K562 (cell line): Measurements from ENCODE around the gene KCNK7. TPM values are rescaled to one million over a fixed set of nuclear protein-coding genes. Genes with fewer than 3 reads are reported as not detected.

Experiments
- ATAC-seq: fragments of 200-7000 bp; cut with Tn5 transposase; 3 replicates; pipeline ENCODE4 v1.9.1; 2020; ENCODE audit warnings: moderate library complexity
- BruUV-seq: library from RNA; stranded (reverse); fragments of 400-500 nt; replicated peaks from 2 replicates; lab custom pipeline; 2021; lab: Mats Ljungman, UMichigan
- CTCF ChIA-PET: fragments of 300-600 bp; formaldehyde crosslinking; extraction: SDS; loops from one replicate; lab custom pipeline; 2021; ENCODE audit warnings: low intra/inter-chr PET ratio; lab: Yijun Ruan, JAX
- POLR2A ChIA-PET: fragments of 300-600, 350-650 bp; sonication (Branson Sonifier 250); formaldehyde crosslinking; extraction: SDS; loops from one replicate; lab custom pipeline; 2021; ENCODE audit warnings: antibody characterized with exemption, inconsistent platforms; lab: Yijun Ruan, JAX
- DNase-seq, 4 experiments: peaks; one replicate each; pipeline versions ENCODE4 v3.0.0 to v3.0.0-alpha.2; 2011 to 2018; ENCODE audit warnings: low spot score in 3 of 4, mixed read lengths in 3 of 4; ENCODE audit errors: extremely low read depth in 1 of 4
- FAIRE-seq: peaks from 2 replicates; lab custom pipeline; 2011; peaks lifted over from hg19 to GRCh38; lab: Jason Lieb, UNC
- H2AFZ ChIP-seq: 2 replicates; pipeline ENCODE4 v1.6.0; 2011; ENCODE audit warnings: low read depth, low read length, control low read depth, inconsistent platforms
- H3K27ac ChIP-seq: fragments of 200-600 bp; 3 replicates; pipeline ENCODE4 v1.8.0; 2011; ENCODE audit warnings: low read depth, mild to moderate bottlenecking, control low read depth, inconsistent platforms, low read length, moderate library complexity, mixed read lengths; ENCODE audit errors: extremely low read depth
- H3K27me3 ChIP-seq, 2 experiments: fragments of 300-600 bp in 1 of 2; 2 replicates in 1 of 2; 3 replicates in 1 of 2; pipeline versions ENCODE4 v1.6.0 to v1.8.0; 2011; ENCODE audit warnings: inconsistent platforms in 2 of 2, low read length in 2 of 2, mild to moderate bottlenecking in 1 of 2, mixed read lengths in 1 of 2, moderate library complexity in 1 of 2; ENCODE audit not compliant: control insufficient read depth in 2 of 2, insufficient read depth in 2 of 2
- H3K36me3 ChIP-seq: fragments of 300-600 bp; 3 replicates; pipeline ENCODE4 v1.8.0; 2011; ENCODE audit warnings: mild to moderate bottlenecking, low read length, inconsistent platforms; ENCODE audit not compliant: control insufficient read depth, insufficient read depth
- H3K4me1 ChIP-seq, 2 experiments: fragments of 200-600 bp in 1 of 2; replicated peaks in 1 of 2; 2 replicates in 1 of 2; 3 replicates in 1 of 2; pipeline versions ENCODE4 v1.5.1 to v1.8.0; 2011; ENCODE audit warnings: inconsistent platforms in 2 of 2, low read length in 2 of 2, mild to moderate bottlenecking in 1 of 2, mixed read lengths in 1 of 2, moderate library complexity in 1 of 2; ENCODE audit not compliant: control insufficient read depth in 2 of 2, insufficient read depth in 2 of 2
- H3K4me2 ChIP-seq: 2 replicates; pipeline ENCODE4 v1.6.1; 2011; ENCODE audit warnings: low read length, control low read depth, inconsistent platforms, mixed read lengths; ENCODE audit not compliant: insufficient read depth
- H3K4me3 ChIP-seq: fragments of 200-600 bp; sonication (generic), shearing (Covaris generic); 2 replicates; pipeline ENCODE4 v1.5.1; 2016; ENCODE audit warnings: control low read depth, inconsistent platforms
- H3K79me2 ChIP-seq: fragments of 200-600 bp; 3 replicates; pipeline ENCODE4 v1.8.0; 2011; ENCODE audit warnings: low read length, inconsistent platforms; ENCODE audit not compliant: control insufficient read depth, insufficient read depth
- H3K9ac ChIP-seq, 2 experiments: 2 replicates each; pipeline versions ENCODE4 v1.6.0 to v1.6.1; 2011; ENCODE audit warnings: low read depth in 2 of 2, low read length in 2 of 2, control low read depth in 1 of 2, inconsistent platforms in 1 of 2, mild to moderate bottlenecking in 1 of 2, mixed read lengths in 1 of 2; ENCODE audit not compliant: insufficient read depth in 1 of 2
- H3K9me1 ChIP-seq: one replicate; pipeline ENCODE4 v1.6.0; 2011; ENCODE audit warnings: inconsistent platforms, mild to moderate bottlenecking, low read length, moderate library complexity; ENCODE audit not compliant: control insufficient read depth, insufficient read depth
- H3K9me3 ChIP-seq: replicated peaks from 2 replicates; pipeline ENCODE4 v1.5.1; 2011; ENCODE audit warnings: low read depth, low read length, inconsistent platforms; ENCODE audit not compliant: control insufficient read depth, insufficient read depth
- H4K20me1 ChIP-seq: replicated peaks from 2 replicates; pipeline ENCODE4 v1.6.1; 2011; ENCODE audit warnings: low read length, inconsistent platforms, mixed read lengths; ENCODE audit not compliant: control insufficient read depth, insufficient read depth
- CCNT2 ChIP-seq: IDR thresholded peaks from 2 replicates; pipeline ENCODE4 v1.6.1; 2011; ENCODE audit warnings: borderline replicate concordance, low read depth, mild to moderate bottlenecking, moderate library complexity, mixed read lengths, low read length; ENCODE audit not compliant: insufficient read length; ENCODE audit errors: extremely low read depth
- EGR1 ChIP-seq: fragments of 450-650 bp; conservative IDR thresholded peaks from 2 replicates; pipeline ENCODE4 v1.6.1; 2017; ENCODE audit warnings: mild to moderate bottlenecking
- EP400 ChIP-seq: fragments of 450-650 bp; IDR thresholded peaks from 2 replicates; pipeline ENCODE4 v1.6.1; 2017; ENCODE audit warnings: antibody characterized with exemption, mild to moderate bottlenecking, moderate library complexity
- HINFP ChIP-seq: fragments of 450-650 bp; conservative IDR thresholded peaks from 2 replicates; pipeline ENCODE4 v1.6.1; 2016; ENCODE audit warnings: missing genetic modification characterization, low read depth, mild to moderate bottlenecking, control low read depth, missing compliant biosample characterization
- JUND ChIP-seq, 2 experiments: IDR thresholded peaks; 2 replicates in 1 of 2; 3 replicates in 1 of 2; pipeline ENCODE4 v1.6.1; 2011; ENCODE audit warnings: borderline replicate concordance in 2 of 2, low read depth in 2 of 2, low read length in 2 of 2, improper control_type of control experiment in 1 of 2, missing biosample characterization in 1 of 2, missing genetic modification characterization in 1 of 2, missing genetic modification reagents in 1 of 2
- KDM5B ChIP-seq: fragments of 200-600 bp; sonication (generic); IDR thresholded peaks from 2 replicates; pipeline ENCODE4 v1.6.1; 2012; ENCODE audit warnings: low read depth, mild to moderate bottlenecking, moderate library complexity, low read length, control low read depth, inconsistent platforms; ENCODE audit not compliant: insufficient replicate concordance
- NONO ChIP-seq, 2 experiments: fragments of 200-400 bp in 1 of 2; fragments of 450-650 bp in 1 of 2; formaldehyde crosslinking in 1 of 2; IDR thresholded peaks; 2 replicates each; pipeline ENCODE4 v1.6.1; 2017; ENCODE audit warnings: low read depth in 2 of 2, mild to moderate bottlenecking in 2 of 2, moderate library complexity in 2 of 2, low read length in 1 of 2
- POLR2A ChIP-seq: fragments of 450-650 bp; conservative IDR thresholded peaks from 2 replicates; pipeline ENCODE4 v1.6.1; 2016
- PRMT5 ChIP-seq: sonication (generic); formaldehyde crosslinking; IDR thresholded peaks from 2 replicates; pipeline ENCODE4 v1.5.0; 2020; ENCODE audit warnings: missing genetic modification reagents
- SNIP1 ChIP-seq: fragments of 450-650 bp; IDR thresholded peaks from 2 replicates; pipeline ENCODE4 v1.7.1; 2017; ENCODE audit warnings: low read depth, mild to moderate bottlenecking
- SP1 ChIP-seq: sonication (generic); formaldehyde crosslinking; IDR thresholded peaks from 2 replicates; pipeline ENCODE4 v1.8.1; 2022; ENCODE audit warnings: mild to moderate bottlenecking, missing genetic modification reagents
- XRCC5 ChIP-seq: fragments of 200-400 bp; formaldehyde crosslinking; IDR thresholded peaks from 2 replicates; pipeline ENCODE4 v1.6.1; 2017; ENCODE audit warnings: low read depth, mild to moderate bottlenecking, low read length
- WGBS: fragments of 100-300 bp; shearing (Covaris generic); methylation state at CpG from one replicate; pipeline ENCODE4 v1.1.6; 2016; ENCODE audit warnings: low coverage, mixed read lengths; ENCODE audit not compliant: insufficient coverage; ENCODE audit errors: missing lambda C conversion rate; 5-methylcytosine and 5-hydroxymethylcytosine counted together
- in situ Hi-C: fragments of 300-500 bp; cut with MboI; formaldehyde crosslinking; loops from 4 replicates; pipeline ENCODE4 v1.15.0; 2018; ENCODE audit warnings: inconsistent platforms, mixed read lengths
- intact Hi-C: fragments of 100-400 bp; cut with micrococcal nuclease; formaldehyde crosslinking; loops from 2 replicates; pipeline ENCODE4 v1.14.2; 2022
- polyA plus RNA-seq, 8 experiments: library from polyadenylated mRNA; depleted of rRNA in 4 of 8; stranded (reverse) in 5 of 8; unstranded in 3 of 8; fragments of >200 nt; fragmentation: Nextera tagmentation in 2 of 8; fragmentation: Illumina TruSeq in 1 of 8; extraction: Ambion mirVana in 2 of 8; extraction: Trizol in 1 of 8; gene quantifications; 2 replicates each; pipeline versions ENCODE4 v1.2.1 to v1.2.3, GENCODE V29; 2011 to 2014; ENCODE audit warnings: inconsistent platforms in 1 of 8, missing spikeins in 1 of 8
- total RNA-seq, 7 experiments: library from RNA; depleted of rRNA in 6 of 7; stranded (reverse); fragments of >200 nt in 6 of 7; fragmentation: Illumina TruSeq in 2 of 7; extraction: Trizol in 2 of 7; gene quantifications; 2 replicates each; pipeline versions ENCODE4 v1.2.1 to v1.2.3, GENCODE V29; 2011 to 2021; ENCODE audit warnings: low replicate concordance in 1 of 7

The KCNK7 gene
- total and polyA plus RNA-seq, 9 of the 15 experiments (the other 6 are each of a cell fraction or from before 2014, with no cell fraction given) = 0.07 to 0.40 TPM; not detected in 7

DNA sequence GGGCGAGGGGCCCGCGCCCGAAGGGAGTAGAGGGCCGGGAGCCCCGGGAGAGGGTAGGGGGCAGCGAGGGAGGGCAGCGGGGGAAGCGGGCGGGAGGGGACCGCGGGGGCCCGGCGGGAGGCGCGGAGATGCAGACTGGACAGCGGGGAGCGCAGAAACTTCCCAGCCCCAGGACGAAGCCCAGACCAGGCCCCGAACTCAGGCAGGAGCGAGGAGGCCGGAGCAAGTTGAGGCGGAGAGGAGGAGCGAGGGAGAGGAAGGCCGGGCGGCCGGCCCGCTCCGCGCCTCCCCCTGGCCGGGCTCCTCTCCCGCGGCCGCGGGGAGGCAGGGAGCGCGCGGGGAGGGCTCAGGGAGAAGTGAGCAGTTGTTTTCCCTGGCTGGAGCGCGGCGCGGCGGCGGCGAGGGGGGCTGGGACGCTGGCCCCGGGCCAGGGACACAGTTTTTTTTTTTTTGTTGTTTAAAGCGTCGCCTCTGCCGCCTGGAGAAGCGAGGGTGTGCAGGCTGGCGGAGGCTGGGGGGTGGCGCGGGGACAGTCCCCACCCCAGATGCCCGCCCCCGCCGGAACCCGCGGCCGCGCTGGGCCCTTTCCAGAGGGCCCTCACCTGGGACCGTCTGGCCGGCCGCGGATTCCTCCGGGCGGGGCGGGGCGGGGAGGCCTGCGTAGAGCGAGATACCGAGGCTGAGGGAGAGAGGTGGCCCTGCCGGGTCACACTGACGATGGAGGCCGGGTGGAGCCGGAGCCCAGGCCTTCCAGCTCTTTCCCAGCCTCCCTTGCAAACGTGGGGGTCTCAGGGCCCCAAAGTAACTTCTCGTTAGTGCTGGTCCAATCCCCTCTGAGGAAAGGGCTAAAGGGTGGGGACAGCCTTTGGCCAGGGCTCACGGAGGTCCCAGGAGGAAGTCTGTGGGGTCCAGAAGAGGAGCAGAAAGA is 37.3 kb downstream of the KCNK7 start, which contains the start of gene LTBP3:
Gene LTBP3 (minus strand): TSS at position 358 of the 928 bp plus-strand sequence. CDS start 400 bp downstream, outside the sequence.
- H3K9me1 ChIP-seq = no peaks in the 10 kb centered on the region
- H3K4me1 ChIP-seq = peaks cover 54 to 81% of the 10 kb centered on the region in 2 experiments
- no peak for FAIRE-seq
- H3K27ac ChIP-seq = peak within 1 kb of the TSS; percentile 68
- H3K4me2 ChIP-seq = peak within 1 kb of the TSS; percentile 62
- peak within 1 kb of the TSS; percentile 41 for H3K4me3 ChIP-seq
- CTCF ChIA-PET = interaction anchor here (0.7 kb wide), 1 partner anchor 10 kb away, joined by 3 read pairs; no protein-coding TSS in a partner anchor
- no peaks in the 10 kb centered on the region for H4K20me1 ChIP-seq
- peak; percentile 85 to 90 (median 88) for DNase-seq
- H2AFZ ChIP-seq = peak within 1 kb of the TSS; percentile 94
- in situ Hi-C loops (no loop called here), intact Hi-C loops (no loop called here)
- H3K9ac ChIP-seq = peak within 1 kb of the TSS; percentile 60 to 91; a peak in 3 of 4 replicates
- 8% methylated on average over 9 of the region's 79 CpGs for WGBS
- no peaks in the 10 kb centered on the region for H3K9me3 ChIP-seq
- POLR2A ChIA-PET = interaction anchor here (0.6 to 3.6 kb wide), 5 partner anchors 13 to 300 kb away, joined by 3 to 22 read pairs (median 3); partner anchors contain the start of genes FAM89B and ZNRD2
- no TSS peak for BruUV-seq
- no peaks in the 10 kb centered on the region for H3K27me3 ChIP-seq
- no peaks in the 10 kb centered on the region for H3K36me3 ChIP-seq
- no peaks in the 10 kb centered on the region for H3K79me2 ChIP-seq
- peak; percentile 87 for ATAC-seq
- TF ChIP-seq KDM5B = peak; percentile 33
- no peak for TF ChIP-seq HINFP
- no peak for TF ChIP-seq PRMT5 (CRISPR knock-in tag)
- TF ChIP-seq EGR1 = peak; percentile 29; the same call in 1 of the 2 replicates
- no peak for TF ChIP-seq JUND (IDR thresholded peaks at IDR 0.05; ENCODE audit: borderline replicate concordance, low read depth, low read length)
- no peak; the same call in 2 of the 3 replicates for TF ChIP-seq JUND (tag; IDR thresholded peaks at IDR 0.05; ENCODE audit: borderline replicate concordance, low read depth, low read length)
- TF ChIP-seq POLR2A = peak; percentile 42; the same call in 1 of the 2 replicates
- no peak for TF ChIP-seq EP400
- no peak for TF ChIP-seq XRCC5
- TF ChIP-seq CCNT2 = peak; percentile 69
- TF ChIP-seq SNIP1 = no peak
- peak; percentile 29; the same call in 1 of the 2 replicates for TF ChIP-seq SP1
- TF ChIP-seq NONO (IDR thresholded peaks at IDR 0.05; ENCODE audit: low read depth in 2 of 2, low read length in 1 of 2) = peak in 1 of 2 experiments; percentile 73; a peak in 1 of 4 replicates
